GM12878 (cell line): ENCODE data around the gene NUMB. TPM values are rescaled to one million over a fixed set of nuclear protein-coding genes. Genes with fewer than 3 reads are reported as not detected.

Experiments used
- ATAC-seq: fragments of 200-7000 bp; cut with Tn5 transposase; 3 replicates; pipeline ENCODE4 v1.9.1; 2020; ENCODE audit warnings: mild to moderate bottlenecking, moderate library complexity
- BruUV-seq: library from RNA; stranded (reverse); fragments of 400-500 nt; replicated peaks from 2 replicates; lab custom pipeline; 2021; lab: Mats Ljungman, UMichigan
- CTCF ChIA-PET: fragments of 300-600 bp; sonication (Branson Sonifier 250); formaldehyde crosslinking; extraction: SDS; loops from one replicate; lab custom pipeline; 2021; ENCODE audit warnings: inconsistent platforms; lab: Yijun Ruan, JAX
- POLR2A ChIA-PET: fragments of 350-600 bp; formaldehyde crosslinking; extraction: SDS; loops from one replicate; lab custom pipeline; 2021; ENCODE audit warnings: inconsistent platforms; lab: Charles Lee
- RAD21 ChIA-PET: fragments of 300-600 bp; sonication (Branson Sonifier 250); formaldehyde crosslinking; loops from one replicate; lab custom pipeline; 2023; ENCODE audit warnings: antibody characterized with exemption; ENCODE audit not compliant: unreplicated experiment; lab: Charles Lee
- SMC1A ChIA-PET: fragments of 300-600 bp; sonication (Branson Sonifier 250); formaldehyde crosslinking; loops from one replicate; lab custom pipeline; 2023; ENCODE audit not compliant: unreplicated experiment, uncharacterized antibody; lab: Charles Lee
- DNase-seq: peaks from one replicate; pipeline ENCODE4 v3.0.0-alpha.2; 2011; ENCODE audit warnings: low read depth, low spot score
- FAIRE-seq: peaks from 3 replicates; lab custom pipeline; 2011; peaks lifted over from hg19 to GRCh38; lab: Jason Lieb, UNC
- H2AFZ ChIP-seq: 2 replicates; pipeline ENCODE4 v1.6.0; 2011; ENCODE audit warnings: low read depth, low read length, control low read depth; ENCODE audit not compliant: control insufficient read depth
- H3K27ac ChIP-seq: 2 replicates; pipeline ENCODE4 v1.5.1; 2011; ENCODE audit warnings: control low read depth; ENCODE audit not compliant: control insufficient read depth, insufficient read depth
- H3K27me3 ChIP-seq, 2 experiments: replicated peaks in 1 of 2; 2 replicates each; pipeline versions ENCODE4 v1.6.0 to v1.6.1; 2011; ENCODE audit warnings: low read length in 1 of 2; ENCODE audit not compliant: control insufficient read depth in 2 of 2, insufficient read depth in 2 of 2
- H3K36me3 ChIP-seq, 2 experiments: 2 replicates each; pipeline ENCODE4 v1.5.1; 2011; ENCODE audit warnings: low read length in 1 of 2; ENCODE audit not compliant: control insufficient read depth in 2 of 2, insufficient read depth in 2 of 2
- H3K4me1 ChIP-seq: 2 replicates; pipeline ENCODE4 v1.6.1; 2011; ENCODE audit warnings: mild to moderate bottlenecking, low read length, moderate library complexity, mixed read lengths; ENCODE audit not compliant: control insufficient read depth, insufficient read depth
- H3K4me2 ChIP-seq: 2 replicates; pipeline ENCODE4 v1.6.0; 2011; ENCODE audit warnings: control low read depth; ENCODE audit not compliant: control insufficient read depth, insufficient read depth
- H3K4me3 ChIP-seq: fragments of 200-600 bp; sonication (generic); 2 replicates; pipeline ENCODE4 v1.5.1; 2016
- H3K79me2 ChIP-seq: 2 replicates; pipeline ENCODE4 v1.6.0; 2011; ENCODE audit warnings: low read length; ENCODE audit not compliant: control insufficient read depth, insufficient read depth
- H3K9ac ChIP-seq: 2 replicates; pipeline ENCODE4 v1.8.0; 2011; ENCODE audit warnings: low read length, control low read depth, mixed read lengths; ENCODE audit not compliant: control insufficient read depth, insufficient read depth
- H3K9me3 ChIP-seq: replicated peaks from 3 replicates; pipeline ENCODE4 v1.5.1; 2011; ENCODE audit warnings: mild to moderate bottlenecking, low read length; ENCODE audit not compliant: control insufficient read depth, insufficient read depth
- H4K20me1 ChIP-seq: 2 replicates; pipeline ENCODE4 v1.6.0; 2011; ENCODE audit not compliant: control insufficient read depth, insufficient read depth
- NKRF ChIP-seq: fragments of 450-650 bp; conservative IDR thresholded peaks from 2 replicates; pipeline ENCODE4 v1.6.1; 2017; ENCODE audit warnings: mild to moderate bottlenecking, moderate library complexity
- SMC3 ChIP-seq: IDR thresholded peaks from 2 replicates; pipeline ENCODE4 v1.6.1; 2011; ENCODE audit warnings: low read length, improper control_type of control experiment, borderline replicate concordance
- TCF12 ChIP-seq: IDR thresholded peaks from 2 replicates; pipeline ENCODE4 v1.6.1; 2011; ENCODE audit warnings: low read depth, mild to moderate bottlenecking, low read length
- WGBS: methylation state at CpG from one replicate; pipeline ENCODE4 v1.1.6; 2016; ENCODE audit warnings: low lambda C conversion rate; ENCODE audit not compliant: insufficient replicate concordance, insufficient coverage; ENCODE audit errors: missing lambda C conversion rate; 5-methylcytosine and 5-hydroxymethylcytosine counted together
- in situ Hi-C: fragments of 300-500 bp; cut with MboI; formaldehyde crosslinking; loops from 9 replicates; pipeline ENCODE4 v1.14.3; 2018; ENCODE audit warnings: mixed read lengths
- intact Hi-C: fragments of 100-400 bp; cut with micrococcal nuclease; formaldehyde crosslinking; loops from one replicate; pipeline ENCODE4 v1.14.2; 2022; ENCODE audit not compliant: unreplicated experiment
- polyA plus RNA-seq, 11 experiments: library from polyadenylated mRNA; depleted of rRNA in 4 of 11; unstranded in 6 of 11; stranded (reverse) in 5 of 11; fragments of >200 nt; fragmentation: Nextera tagmentation in 4 of 11; fragmentation: Illumina TruSeq in 1 of 11; extraction: Ambion mirVana in 4 of 11; extraction: Trizol in 1 of 11; gene quantifications; 1 replicate in 1 of 11; 2 replicates in 10 of 11; pipeline versions ENCODE4 v1.2.1 to v1.2.3, GENCODE V29; 2011 to 2016; ENCODE audit warnings: inconsistent platforms in 2 of 11, missing spikeins in 2 of 11, low read depth in 1 of 11
- total RNA-seq, 4 experiments: library from RNA; depleted of rRNA in 3 of 4; stranded (reverse); fragments of >200 nt in 3 of 4; fragmentation: Illumina TruSeq in 1 of 4; extraction: Trizol in 1 of 4; gene quantifications; 2 replicates each; pipeline versions ENCODE4 v1.2.1 to v1.2.3, GENCODE V29; 2013 to 2021

Gene NUMB
- total and polyA plus RNA-seq, 10 of the 15 experiments (the other 5 are each of a cell fraction or from before 2014, with no cell fraction given) = 22.0 to 147 (median 48.9) TPM

- peak; percentile 24 for ATAC-seq
- Histone ChIP-seq H3K36me3 (no peaks in the 10 kb centered on the region; a peak in 2 of 4 replicates), H3K4me1 (peaks cover 8% of the 10 kb centered on the region), H3K27me3 (no peaks in the 10 kb centered on the region), H4K20me1 (no peaks in the 10 kb centered on the region), H3K4me2 (no peak overlapping the region), H2AFZ (no peak overlapping the region), H3K9ac (no peak overlapping the region), H3K27ac (no peak overlapping the region), H3K9me3 (no peaks in the 10 kb centered on the region), H3K4me3 (no peak overlapping the region), H3K79me2 (no peaks in the 10 kb centered on the region)
- FAIRE-seq = no peak
- SMC1A ChIA-PET = no interaction called here
- CTCF ChIA-PET = interaction anchor here (6.6 kb wide), 1 partner anchor 243 kb away, joined by 75 read pairs; no protein-coding TSS in a partner anchor
- TF ChIP-seq NKRF (no peak), TCF12 (no peak), SMC3 (no peak)
- no peak for DNase-seq
- WGBS = 93% methylated on average over 25 of the region's 25 CpGs
- RAD21 ChIA-PET = no interaction called here
- BruUV-seq = no TSS peak
- POLR2A ChIA-PET = no interaction called here
- intact Hi-C loops = no loop called here
- in situ Hi-C loops = no loop called here
Observed at GRCh38 chr14:73227812-73228781, 230.2 kb downstream of the NUMB start.
